Medulla oblongata (tissue), 1 donor: ENCODE measurements around the gene MASP1.
A peak's percentile ranks its signal among the peaks of the same experiment; 100 is the strongest.
"Not testable (repeated sequence)": the region's sequence is repeated elsewhere in the genome, so short reads cannot be mapped to it uniquely, and the experiment has no call there.

ENCODE experiments used
- DNase-seq: peaks from one replicate; pipeline ENCODE4 v3.0.0-alpha.2; 2015; ENCODE audit errors: extremely low spot score

MASP1 gene

DNA sequence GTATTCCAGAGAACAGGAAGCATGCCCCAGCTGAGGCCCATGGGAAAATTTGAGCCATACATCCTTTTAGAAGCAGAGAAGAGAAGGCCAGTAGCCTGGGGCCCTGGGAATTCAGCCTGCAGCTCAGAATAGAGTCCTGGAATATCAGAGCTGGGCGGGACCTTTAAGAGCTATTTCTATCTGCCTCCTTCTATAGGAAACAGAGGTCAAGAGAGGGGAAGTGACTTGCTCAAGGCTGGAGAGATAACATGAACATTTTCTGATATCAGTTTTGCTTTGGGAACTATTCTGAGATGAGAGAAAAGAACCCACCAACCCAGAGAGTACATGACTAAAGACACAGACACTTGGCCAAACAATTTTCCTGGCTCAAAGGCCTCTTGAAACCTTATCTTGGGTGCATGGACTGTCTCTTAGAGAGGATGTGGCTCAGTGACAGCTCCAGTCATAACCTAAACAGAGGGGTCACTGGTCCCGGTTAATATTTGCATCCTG is 26.0 kb downstream of the MASP1 start:
- no peak for DNase-seq

DNA sequence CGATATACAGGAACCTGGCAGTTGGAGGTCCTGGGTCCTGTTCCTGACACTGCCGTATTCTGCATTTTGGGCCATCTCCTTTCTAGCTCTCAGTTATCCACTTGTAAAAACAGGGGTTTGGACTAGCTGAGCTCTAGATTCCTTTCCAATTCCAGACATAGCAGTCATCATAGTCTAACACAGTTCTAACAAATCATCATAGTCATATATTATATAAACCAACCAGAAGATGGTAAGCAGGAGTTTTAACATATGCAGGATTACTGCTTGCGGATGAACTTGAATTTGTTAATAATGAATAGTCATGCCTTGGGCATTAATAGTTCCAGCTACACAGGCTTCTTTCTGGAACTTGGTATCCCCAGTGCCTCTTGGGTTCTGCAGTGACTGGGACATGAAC is 26.6 kb downstream of the MASP1 start:
- no peak for DNase-seq

DNA sequence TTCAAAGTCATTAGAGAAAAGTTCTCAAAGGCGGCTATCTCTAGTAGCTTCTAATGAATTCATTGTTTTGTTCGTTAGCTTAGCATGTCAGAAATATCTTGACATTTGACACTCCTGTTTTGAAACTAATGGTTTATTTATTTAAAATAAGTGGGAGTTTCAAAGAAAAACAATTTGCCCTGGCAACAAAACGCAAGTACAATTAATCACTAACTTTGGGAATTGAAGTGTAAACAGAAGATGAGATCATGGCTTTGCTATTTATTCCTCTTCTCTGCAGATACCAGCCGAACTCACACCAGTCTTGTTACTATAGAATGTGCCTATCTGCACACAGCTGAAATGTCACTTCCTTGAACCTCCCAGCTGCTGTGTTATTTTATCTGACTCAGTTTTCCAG is 27.5 kb downstream of the MASP1 start:
- DNase-seq = peak; percentile 12

DNA sequence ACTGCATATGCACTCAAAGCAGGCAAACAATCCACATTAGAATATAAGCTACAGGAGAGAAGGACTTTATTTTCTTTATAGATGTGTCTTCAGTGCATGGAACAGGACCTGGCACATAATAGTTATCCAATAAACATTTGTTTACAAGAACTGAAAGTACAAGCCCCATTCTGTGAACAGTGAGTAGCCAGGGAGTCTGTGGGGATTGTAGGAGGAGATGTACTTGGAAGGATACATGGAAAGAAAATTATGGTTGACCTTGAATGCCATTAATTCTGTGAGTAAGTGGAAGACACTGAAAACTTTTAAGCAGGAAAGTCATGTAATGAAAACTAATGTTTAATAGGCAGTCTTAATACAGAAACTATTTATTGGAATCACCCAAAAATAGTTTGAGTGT is 28.3 kb downstream of the MASP1 start:
- DNase-seq = no peak

DNA sequence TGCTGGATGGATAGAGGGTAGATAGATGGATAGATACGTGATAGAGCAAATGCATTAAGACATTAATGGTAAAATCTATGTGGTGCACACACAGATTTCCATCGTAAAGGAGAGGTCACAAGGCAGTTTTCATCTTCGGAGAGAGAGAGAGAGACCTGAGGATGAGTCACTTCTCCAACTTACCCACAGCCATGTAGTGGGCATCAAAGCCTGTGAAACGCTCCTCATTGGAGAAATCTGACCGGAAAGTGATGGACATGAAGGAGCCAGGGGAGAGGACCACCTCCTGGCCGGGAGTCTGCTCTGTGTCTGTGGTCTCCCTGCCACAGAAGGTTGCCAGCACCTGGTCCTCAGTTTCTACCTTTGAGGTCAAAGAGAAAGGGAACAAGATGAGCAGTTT is 29.2 kb downstream of the MASP1 start:
- no peak for DNase-seq

DNA sequence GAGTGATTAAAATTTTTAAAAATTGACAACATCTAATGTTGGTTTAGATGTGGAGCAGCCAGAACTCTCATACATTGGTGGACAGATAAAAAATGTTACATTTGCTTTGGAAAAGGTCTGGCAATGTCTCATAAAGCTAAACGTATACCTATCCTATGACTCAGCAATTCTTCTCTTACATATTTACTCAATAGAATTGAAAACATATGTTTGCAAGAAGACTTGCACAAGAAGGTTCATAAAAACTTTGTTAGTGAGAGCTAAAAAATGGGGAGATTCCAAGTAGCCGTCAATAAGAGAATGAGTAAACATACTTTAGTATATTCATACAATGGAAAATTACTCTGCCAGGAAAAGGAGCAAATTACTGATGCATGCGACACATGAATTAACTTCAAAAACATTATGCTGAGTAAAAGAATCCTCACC is 30.0 kb downstream of the MASP1 start:
- DNase-seq = no peak

DNA sequence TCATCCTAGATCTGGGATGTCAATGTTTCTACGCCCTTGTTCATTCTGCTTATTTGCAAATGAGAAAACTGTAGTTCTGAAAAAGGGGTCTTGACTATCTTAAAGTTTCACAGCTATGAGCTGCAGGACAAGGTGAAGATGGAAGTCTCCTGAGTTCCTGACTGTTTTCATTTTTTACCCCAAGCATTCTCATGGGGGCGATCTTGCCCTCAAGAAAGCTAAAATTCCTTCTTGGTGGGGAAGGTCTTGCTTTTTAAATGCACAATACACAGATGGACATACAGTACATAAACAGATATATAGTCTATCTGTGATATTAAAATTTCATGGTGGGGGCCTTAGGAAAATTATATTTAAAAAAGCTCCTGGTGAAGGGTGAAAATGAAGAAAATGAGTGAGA is 32.4 kb downstream of the MASP1 start:
- no peak for DNase-seq

DNA sequence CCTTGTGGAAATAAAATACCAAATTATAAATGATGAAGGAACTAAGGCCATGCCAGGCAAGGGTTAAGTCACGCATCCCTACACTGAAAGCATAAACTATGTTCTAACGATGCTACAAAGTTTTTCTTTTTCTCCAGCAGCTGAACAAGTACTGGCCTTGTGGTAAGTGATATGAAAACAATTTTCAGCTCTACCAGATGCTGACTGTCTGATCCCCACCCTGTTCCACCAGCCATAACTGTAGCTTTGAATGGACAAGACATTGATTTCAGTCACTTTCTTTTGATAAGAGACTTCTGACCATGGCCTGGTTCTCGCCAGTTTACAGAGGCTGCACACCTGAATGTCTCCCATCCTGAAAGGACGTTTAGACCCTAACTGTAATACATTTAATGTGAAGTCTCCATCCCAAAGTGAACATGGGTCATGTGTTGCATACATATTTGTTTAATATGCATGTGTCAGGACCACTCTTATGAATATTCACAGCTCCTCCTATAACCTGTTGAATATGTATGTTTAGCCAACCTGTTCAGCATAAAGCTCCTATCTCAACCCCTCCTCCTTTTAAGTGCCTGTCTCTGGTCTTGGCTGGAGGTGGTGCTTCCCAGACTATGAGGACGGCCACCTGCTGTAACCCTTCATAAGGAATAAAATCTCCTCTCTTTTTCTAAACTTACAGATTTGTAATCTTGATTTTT is 33.4 kb downstream of the MASP1 start:
- DNase-seq = no peak

DNA sequence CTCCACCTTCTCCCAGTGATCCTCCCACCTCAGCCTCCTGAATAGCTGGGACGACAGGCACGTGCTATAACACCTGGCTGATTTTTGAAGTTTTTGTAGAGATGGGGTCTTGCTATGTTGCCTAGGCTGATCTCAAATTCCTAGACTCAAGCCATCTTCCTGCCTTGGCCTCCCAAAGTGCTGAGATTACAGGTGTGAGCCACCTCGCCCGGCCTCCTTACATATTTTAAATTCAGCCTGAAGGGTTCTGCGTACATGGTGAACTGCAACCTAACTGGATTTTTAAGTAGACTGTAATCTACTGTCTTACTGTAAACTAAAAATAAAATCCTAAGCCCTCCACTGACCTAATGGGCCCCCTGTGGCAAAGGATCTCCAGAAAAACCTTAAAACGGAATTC is 34.1 kb downstream of the MASP1 start:
- no peak for DNase-seq

DNA sequence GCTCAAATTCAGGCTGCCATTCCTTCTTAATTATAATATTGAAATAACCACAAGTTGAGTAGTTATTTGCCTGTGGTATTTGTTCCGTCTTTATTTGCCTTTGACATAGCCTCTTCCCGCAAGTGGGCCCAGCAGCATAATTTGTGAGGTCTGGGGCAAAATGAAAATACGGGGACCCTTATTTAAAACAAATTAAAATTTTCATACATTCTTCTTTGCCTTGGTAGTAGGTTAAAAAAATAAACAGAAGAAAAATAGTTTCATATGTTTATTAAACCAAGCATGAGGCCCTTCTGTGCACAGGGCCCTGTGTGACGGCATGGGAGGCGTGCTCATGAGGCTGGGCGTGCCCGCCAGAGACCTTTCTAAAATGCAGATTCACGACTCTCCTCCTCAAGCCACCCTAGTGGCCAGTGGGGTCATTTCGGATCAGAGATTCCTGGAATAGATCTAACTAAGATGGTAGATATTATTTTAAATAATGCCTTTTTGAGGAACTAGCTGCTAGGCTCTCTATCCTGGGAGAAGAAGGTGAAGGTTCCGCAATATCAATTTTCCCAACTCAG is 35.4 kb downstream of the MASP1 start:
- DNase-seq = no peak

DNA sequence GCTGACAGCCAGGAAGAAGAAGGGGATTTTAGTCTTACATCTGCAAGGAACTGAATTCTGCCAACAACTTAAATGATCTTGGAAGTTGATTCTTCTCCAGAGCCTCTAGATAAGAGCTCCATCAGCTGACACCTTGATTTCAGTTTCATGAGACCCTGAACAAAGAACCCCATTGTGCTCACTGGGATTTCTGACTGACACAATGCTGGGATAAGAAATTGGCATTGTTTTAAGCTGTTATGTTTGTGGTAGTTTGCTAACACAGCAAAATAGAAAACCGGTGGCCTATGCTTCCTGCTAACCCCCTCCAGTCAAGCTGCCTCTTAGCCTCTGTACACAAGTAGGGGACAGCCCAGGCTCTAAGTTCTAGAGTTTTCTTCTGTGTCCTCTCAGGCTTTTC is 36.2 kb downstream of the MASP1 start:
- peak; percentile 79 for DNase-seq

DNA sequence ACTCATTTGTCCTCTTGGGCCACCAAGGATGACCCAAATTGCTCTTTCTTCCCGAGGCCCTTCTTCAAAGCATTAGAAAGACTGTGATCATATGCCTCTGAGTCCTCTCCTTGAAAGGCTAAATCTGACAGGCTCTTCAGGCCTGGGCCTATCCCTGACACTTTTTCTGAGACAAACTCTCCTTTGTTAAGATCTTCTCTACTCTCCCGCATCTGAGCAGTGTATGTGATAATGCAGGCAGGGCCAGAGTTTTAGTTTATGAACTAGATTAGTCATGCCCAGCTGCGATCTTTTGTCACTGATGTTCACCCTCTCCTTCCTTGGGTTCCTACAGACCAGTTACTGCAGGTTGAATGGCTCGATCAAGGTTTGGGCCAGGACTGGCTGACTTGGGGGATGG is 39.2 kb downstream of the MASP1 start:
- peak; percentile 13 for DNase-seq

DNA sequence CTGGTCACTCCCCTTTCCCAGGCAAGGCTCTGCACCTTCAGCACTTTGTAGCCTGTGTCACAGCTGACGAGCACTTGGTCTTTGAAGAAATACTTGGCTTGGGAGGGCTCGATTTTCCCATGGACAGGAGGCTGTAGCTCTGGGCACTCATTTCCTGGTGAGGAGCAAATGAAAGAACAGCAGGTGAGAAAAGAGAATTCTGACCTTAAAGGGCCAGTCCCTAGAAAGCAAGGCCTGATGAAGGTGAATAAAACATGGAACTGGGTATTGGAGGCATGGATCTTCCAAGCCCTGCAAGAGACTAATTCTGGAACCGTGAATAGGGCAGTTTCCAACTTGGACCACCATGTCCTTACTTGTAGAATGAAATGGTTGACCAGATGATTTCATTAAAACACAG is 39.9 kb downstream of the MASP1 start:
- no peak for DNase-seq

DNA sequence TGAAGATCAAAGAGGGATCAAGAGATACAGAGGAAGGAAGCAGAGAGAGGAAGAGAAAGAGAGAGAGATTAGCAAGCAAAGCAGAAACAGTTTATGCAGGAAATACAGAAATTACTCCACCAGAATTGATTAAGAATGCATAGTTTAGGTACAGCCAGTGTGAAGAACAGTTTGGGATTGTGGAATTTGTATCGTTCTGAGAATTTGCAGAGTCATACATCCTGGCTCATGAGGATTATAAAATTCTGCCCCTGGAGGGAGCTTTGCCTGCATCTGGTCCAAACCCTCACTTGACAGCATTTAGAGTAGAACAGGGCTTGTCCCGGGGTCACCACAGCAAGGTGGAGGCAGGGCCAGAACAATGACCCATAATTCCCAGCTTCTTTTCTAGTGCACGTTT is 44.1 kb downstream of the MASP1 start:
- no peak for DNase-seq

DNA sequence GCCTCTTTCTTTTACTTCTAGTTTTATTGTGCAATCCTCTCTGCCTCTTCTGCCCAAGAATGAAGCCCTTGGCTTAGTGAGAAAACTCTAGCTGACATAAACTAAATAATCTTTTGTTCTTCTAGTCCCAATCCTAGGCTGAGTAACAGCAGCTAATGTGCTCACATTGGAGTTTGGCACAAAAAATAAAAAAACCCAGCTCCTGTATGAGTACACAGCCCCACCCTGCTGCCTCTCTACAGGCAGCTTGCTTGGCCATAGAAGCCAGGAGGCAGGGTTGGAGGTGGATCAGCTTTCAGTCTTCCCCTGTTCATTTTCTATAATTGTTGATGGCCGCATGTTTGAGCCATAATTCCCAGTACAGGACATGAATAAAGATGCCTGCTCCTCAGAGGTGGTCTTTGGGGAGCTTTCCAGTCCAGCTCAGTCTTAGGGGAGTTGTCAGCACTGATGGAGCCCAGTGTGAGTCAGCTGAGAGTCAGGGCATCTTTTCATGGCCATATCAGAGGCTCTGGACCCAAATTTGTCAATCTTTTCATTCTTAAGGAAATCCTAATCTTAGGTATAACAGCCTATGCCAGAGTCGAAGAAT is 47.5 kb downstream of the MASP1 start:
- DNase-seq = peak; percentile 15

DNA sequence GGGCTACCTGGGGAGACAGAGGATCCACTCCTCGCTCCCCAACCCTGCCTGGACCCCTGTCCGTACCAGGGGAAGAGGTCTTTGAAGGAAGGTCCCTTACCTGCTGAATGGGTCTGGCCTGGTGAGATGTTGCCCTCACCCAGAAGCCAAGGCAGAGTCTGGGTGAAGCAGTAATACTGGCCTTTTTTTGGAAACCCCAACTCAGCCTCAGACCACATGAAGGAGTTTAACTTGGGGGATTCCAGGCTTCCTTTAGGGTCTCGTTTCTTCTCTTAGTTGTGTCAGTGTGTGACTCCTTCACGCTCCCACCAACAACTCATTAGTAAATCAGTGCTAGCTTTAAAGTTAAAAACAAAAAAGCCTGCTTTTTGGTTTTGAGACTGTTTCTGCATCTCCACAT is 48.6 kb downstream of the MASP1 start:
- DNase-seq = no peak

DNA sequence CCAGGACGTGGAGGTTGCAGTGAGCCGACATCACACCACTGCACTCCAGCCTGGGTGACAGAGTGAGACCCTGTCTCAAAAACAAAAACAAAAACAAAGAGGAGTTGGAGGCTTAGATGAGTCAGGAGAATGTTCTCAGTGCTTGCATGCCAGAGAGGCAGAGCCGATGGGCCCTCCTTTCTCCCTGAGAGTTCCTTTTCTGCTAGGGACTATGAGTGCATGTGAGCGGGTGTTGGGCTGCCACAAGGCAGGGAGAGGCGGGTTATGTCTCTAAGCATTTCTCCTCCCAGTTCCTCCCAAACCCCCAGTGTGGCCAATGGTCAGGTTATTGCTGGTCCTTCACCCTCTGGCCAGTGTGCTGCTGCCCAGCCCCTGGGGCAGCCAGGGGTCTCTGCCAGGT is 49.1 kb downstream of the MASP1 start:
- no peak for DNase-seq

DNA sequence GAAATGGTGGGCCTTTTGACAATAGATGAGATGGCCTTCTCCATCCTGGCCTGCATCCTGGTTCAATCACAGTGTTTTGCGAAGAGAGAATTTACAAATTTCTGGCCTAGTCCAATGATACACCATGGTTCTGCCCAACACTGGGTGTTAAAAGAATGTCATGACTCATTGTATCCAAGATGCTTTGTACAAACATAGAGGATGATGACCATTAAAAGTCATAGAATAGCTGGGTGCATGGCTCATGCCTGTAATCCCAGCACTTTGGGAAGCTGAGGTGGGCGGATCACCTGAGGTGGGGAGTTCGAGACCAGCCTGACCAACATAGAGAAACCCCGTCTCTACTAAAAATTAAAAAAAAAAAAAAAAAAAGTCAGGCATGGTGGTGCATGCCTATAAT is 52.7 kb downstream of the MASP1 start:
- not testable (repeated sequence) for DNase-seq

DNA sequence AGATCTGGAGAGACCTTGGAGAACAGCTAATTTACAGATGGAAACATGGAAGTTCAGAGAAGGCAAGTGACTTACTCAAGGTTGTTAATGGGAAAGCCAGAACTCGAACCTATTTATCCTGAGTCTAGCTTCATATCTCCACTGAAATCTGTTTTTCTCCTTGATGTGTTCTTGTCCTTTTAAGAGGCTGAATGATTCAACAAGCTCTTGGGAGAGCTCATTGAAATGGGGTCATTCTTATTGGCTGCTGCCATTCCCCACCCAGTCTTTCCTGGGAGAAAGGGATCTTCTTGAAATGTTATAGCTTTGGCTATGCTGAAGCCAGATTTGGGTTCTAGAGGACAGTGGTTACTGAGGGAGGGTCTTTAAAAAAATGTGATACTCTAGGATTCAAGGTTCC is 53.3 kb downstream of the MASP1 start:
- DNase-seq = no peak

DNA sequence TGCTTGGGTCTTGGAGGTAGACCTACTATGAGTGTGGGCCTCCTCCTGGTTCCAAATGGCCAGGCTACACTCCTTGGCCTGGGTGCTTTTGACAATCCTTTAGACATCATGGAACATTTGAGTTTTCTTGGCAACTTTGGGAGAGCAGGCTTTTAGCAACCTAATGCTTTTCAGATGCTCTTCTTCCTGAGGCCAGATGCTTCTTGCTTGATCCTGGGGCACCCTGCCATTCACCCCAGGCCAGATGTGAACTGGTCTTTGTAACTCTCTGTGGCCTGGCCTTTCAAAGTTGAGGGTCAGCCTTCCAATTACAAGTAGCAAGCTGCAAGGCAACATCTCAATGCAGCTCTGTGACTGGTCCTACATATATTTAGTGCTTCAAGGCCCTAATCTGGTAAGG is 53.8 kb downstream of the MASP1 start:
- no peak for DNase-seq

DNA sequence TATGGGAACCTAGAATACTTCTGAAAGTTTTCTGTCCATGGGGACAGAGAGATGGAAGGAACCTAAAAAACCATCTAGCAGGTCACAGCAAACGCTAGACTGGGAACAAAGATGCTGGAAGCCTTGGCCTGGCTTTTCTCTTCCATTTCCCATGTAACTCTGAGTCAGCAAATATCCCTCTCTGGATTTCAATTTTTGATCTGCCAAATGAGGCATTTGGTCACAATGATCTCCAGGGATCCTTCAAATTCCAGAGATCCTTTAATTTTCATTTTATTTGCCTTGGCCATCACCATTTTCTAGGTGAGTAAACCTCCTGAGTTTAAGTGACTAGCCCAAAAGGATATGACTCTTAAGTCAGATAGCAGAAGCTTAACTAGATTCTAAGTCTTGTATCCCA is 54.6 kb downstream of the MASP1 start:
- DNase-seq = no peak

DNA sequence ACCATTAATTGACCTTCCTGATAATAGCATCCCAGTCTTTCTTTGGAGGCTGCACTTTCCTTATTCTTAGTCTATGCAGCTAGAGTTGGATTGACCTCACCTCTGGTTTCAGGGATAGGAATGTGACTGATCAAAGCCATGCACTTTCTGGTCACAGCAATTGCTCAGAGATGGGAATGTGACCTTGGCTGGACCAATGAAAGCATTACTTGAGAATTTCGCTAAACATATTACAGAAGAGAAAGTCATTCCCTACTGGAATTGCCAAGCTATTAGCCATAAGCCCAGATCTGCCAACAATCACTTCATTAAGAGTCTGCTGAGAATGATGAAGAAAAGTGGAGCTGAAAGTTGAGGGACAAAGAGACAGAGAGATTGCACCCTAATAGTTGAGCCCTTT is 61.5 kb downstream of the MASP1 start:
- DNase-seq = no peak

DNA sequence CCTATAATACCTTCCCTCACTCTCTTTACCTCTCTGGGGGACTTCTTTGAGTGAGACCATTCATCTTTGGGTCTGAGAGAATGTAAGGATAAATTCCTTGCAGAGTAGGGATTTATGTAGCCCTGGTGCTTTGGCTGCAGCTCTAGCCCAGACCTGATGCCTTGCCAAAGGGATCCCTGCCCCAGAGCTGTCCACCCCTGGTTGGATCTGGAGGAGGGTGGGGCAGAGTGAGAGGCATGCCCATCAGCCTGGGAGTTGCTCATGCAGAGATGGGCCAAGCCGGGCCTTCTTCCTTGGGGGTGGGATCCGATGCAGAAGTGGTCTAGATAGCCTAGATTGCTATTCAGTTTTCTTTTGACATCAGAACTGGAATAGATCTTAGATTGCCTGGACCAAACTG is 62.8 kb downstream of the MASP1 start:
- DNase-seq = no peak
